HG03565 (cell line): ENCODE results near the gene SDHC.
"Not testable (repeated sequence)": the region's sequence is repeated elsewhere in the genome, so short reads cannot be mapped to it uniquely, and the experiment has no call there.

Experiments used
- ATAC-seq: cut with Tn5 transposase; IDR thresholded peaks from one replicate; pipeline ENCODE4 v1.9.1; 2021; ENCODE audit warnings: mild to moderate bottlenecking, moderate library complexity; ENCODE audit not compliant: unreplicated experiment

The SDHC gene

GRCh38 chr1:161381707-161382106 lies 67.5 kb downstream of the SDHC start:
- ATAC-seq: no peak

GRCh38 chr1:161382214-161383019 lies 68.2 kb downstream of the SDHC start:
- no peak for ATAC-seq

GRCh38 chr1:161388639-161389038 lies 74.5 kb downstream of the SDHC start:
- ATAC-seq: no peak

DNA sequence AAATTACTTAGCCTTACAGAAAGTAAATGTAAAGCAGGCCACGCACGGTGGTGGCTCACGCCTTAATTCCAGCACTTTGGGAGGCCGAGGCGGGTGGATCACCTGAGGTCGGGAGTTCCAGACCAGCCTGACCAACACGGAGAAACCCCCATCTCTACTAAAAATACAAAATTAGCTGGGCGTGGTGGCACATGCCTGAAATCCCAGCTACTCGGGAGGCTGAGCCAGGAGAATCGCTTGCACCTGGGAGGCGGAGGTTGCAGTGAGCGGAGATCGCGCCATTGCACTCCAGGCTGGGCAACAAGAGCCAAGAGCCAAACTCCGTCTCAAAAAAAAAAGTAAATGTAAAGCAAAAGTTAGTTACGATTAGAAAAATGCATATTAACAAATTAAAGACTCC lies 75.0 kb downstream of the SDHC start:
- ATAC-seq: not testable (repeated sequence)

GRCh38 chr1:161389691-161390558 lies 75.7 kb downstream of the SDHC start:
- ATAC-seq: peak; percentile 60

DNA sequence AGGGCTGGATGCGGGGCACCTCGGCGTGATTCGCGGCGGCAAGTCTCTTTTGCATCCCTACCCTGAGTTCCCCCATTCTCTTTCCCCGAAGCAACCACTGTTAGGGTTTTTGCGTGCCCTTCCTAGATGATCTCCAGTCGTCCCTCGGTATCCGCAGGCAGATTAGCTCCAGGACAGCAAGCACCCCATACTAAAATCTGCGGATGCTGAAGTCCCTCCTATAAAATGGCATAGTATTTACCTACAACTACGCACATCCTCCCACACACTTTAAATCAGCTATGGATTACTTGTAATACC lies 76.3 kb downstream of the SDHC start:
- no peak for ATAC-seq

DNA sequence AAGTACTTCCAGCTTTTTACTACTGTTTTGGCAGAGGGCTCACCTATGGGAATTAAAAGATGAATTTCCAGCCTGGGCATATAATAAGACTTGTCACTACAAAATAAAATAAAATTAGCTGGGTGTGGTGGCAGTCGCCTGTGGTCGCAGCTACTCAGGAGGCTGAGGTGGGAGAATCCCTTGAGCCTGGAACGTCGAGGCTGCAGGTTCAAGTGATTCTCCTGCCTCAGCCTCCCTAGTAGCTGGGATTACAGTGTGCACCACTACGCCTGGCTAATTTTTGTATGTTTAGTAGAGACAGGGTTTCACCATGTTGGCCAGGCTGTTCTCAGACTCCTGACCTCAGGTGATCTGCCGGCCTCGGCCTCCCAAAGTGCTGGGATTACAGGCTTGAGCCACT lies 77.0 kb downstream of the SDHC start:
- not testable (repeated sequence) for ATAC-seq

GRCh38 chr1:161391611-161392010 lies 77.4 kb downstream of the SDHC start:
- no peak for ATAC-seq

DNA sequence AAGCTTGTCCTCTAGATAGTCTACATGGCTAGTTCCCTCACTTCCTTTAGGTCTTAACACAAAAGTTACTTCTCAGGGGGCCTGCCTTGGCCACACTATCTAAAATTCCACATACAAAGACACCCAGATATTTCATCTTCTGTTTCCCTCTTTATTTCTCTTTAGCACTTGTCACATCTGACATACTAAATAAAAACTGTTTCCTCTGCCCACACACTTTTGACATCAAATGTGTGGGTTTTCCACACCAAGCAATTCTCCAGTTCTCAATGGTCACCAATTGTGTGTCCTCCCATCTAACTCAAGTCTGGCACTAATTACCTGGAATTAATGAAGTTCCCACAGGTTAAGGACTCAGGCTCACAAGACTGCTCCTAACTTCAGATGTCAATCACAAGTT lies 79.0 kb downstream of the SDHC start:
- ATAC-seq: no peak

DNA sequence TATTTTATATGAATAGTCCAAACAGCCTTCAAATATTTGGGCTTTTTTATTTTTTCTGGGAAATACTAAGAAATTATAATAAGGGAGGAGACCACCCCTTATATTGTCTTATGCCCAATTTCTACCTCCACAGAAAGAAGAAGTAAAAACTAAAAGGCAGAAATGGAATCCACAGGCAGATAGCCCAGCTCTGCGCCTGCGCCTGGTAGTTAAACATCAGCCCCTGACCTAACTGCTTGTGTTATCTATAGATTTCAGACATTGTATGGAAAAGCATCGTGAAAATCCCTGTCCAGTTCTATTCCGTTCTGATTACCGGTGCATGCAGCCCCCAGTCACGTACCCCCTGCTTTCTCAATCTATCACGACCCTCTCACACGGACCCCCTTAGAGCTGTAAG lies 82.9 kb downstream of the SDHC start:
- ATAC-seq: not testable (repeated sequence)

- no peak for ATAC-seq
Observed at GRCh38 chr1:161398900-161399256, 84.7 kb downstream of the SDHC start.

GRCh38 chr1:161399257-161399998 lies 85.2 kb downstream of the SDHC start:
- ATAC-seq: peak; percentile 60

DNA sequence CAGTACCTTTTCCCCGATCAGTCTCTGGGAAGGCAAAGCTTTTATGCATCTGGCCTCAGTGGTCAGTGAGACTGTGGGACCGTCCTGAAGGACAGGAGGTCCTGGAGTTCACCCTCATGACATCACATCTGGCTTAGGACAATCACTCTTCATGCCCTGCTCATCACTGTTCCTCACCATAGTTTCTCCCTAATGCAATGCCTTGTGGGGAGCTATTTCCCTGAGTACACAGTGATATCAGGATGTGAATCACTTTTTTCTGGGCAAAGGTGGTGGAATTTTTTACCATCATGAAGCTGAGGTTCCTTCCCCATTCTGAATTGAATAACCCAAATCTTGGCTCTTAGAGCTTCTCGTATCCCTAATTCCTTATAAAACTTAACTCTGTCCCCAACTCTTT lies 88.3 kb downstream of the SDHC start:
- ATAC-seq: no peak

DNA sequence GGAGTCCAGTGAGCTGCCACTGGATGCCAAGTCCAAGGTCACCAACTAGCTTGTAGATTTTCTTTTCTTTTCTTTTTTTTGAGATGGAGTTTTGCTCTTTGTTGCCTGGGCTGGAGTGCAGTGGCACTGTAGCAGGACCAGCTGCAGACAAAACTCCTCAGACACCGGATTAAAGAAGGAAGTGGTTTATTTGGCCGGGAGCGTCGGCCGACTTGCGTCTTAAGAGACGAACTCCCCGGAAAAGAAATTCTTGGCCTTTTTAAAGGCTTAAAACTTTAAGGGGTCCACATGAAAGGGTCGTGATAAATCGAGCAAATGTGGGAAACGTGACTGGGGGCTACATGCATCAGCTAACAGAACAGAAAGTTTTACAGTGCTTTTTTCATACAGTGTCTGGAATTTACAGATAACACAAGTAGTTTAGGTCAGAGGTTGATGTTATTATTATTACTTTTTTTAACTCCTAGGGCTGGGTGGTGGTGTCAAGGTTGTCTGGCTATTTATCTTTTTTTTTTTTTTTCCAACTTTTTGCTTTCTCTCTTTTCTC lies 89.9 kb downstream of the SDHC start:
- no peak for ATAC-seq

- not testable (repeated sequence) for ATAC-seq
Observed at GRCh38 chr1:161406551-161406950, 92.4 kb downstream of the SDHC start.

DNA sequence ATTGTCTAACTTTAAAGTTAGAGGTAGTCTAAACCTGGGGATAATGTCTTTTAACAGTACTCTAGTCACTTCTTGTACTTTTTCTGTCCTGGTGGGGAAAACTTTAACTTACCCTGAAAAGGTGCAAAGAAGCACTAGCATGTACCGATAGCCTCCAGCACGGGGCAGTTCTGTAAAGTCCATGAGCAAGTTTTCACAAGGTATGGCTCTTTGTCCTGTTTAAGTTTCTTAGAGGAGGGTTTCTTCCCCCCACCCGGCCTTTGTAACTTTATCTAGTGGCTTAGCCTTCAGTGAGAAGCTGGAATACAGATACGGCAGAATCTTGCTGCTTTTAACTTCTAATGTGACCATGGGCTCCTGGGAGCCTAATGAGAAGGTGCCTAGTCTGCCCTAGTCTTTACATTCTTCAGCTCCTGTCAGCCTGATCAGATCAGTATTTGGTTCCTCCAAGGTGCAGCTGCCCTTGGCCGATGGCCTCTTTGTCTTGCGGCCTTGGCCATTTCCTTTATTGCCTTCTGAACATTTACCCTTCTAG lies 93.3 kb downstream of the SDHC start:
- no peak for ATAC-seq

DNA sequence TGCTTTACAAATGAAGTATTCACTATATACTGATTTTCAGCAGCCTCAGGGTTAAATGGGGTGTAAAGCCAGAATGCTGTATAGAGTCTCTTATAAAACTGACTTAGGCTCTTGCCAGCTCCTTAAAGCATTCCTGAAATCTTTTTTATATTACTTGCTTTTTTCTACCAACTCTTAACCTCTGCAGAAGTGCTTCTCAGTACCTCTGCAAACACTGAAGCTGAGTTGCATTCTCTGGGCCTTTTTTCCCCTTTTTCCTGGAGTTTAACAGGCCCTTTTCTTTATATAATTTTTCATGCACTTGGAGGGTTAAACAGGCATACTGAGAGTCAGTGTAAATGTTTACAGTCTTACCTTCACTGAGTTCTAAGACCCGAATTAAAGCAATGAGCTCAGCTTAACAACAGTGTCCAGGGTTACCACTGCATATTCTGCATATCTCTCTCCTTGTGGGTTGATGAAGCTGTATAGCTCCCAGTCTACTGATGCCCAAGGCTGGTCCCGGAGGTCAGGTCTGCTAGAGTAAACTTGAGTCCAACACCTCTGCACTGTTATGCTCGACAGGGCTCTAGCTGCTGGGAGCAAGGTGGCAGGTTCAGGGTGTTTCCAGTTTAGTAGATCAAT lies 94.4 kb downstream of the SDHC start:
- no peak for ATAC-seq

- ATAC-seq: not testable (repeated sequence)
Observed at GRCh38 chr1:161409848-161410635, 95.9 kb downstream of the SDHC start.

GRCh38 chr1:161410636-161410970 lies 96.4 kb downstream of the SDHC start:
- ATAC-seq: not testable (repeated sequence)
